ENCODE measurements around the gene TYROBP.

DNA sequence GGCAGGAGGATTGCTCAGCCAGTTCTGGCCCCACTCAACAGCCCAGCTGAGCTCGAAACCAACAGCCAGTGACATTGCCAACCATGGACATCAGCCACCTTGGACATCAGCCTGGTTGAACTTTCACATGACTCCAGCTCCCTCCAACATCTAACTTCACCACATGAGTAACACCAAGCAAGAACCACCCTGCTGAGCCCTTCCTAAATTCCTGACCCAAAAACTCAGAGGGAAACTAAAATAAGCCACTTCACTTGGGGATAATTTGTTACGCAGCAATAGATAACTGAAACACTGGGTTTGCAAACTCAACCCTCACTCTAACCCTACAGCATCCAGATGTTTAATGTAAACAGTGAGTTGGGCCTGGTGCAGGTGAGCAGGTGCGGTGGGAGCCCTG, 17.4 kb upstream of the TYROBP start:
- TF ChIP-seq POLR2A (IDR thresholded peaks at IDR 0.05) (no peak), POLR2AphosphoS5 (IDR thresholded peaks at IDR 0.05) (no peak)
- TF ChIP-seq, protein P1, sequence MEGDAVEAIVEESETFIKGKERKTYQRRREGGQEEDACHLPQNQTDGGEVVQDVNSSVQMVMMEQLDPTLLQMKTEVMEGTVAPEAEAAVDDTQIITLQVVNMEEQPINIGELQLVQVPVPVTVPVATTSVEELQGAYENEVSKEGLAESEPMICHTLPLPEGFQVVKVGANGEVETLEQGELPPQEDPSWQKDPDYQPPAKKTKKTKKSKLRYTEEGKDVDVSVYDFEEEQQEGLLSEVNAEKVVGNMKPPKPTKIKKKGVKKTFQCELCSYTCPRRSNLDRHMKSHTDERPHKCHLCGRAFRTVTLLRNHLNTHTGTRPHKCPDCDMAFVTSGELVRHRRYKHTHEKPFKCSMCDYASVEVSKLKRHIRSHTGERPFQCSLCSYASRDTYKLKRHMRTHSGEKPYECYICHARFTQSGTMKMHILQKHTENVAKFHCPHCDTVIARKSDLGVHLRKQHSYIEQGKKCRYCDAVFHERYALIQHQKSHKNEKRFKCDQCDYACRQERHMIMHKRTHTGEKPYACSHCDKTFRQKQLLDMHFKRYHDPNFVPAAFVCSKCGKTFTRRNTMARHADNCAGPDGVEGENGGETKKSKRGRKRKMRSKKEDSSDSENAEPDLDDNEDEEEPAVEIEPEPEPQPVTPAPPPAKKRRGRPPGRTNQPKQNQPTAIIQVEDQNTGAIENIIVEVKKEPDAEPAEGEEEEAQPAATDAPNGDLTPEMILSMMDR (IDR thresholded peaks at IDR 0.05 in 8 of 11, conservative IDR thresholded peaks at IDR 0.05 in 3 of 11) = no peak

Measured in spleen (tissue), 7 donors.